Measurements from ENCODE around the gene VPS35L. TPM values are rescaled to one million over a fixed set of nuclear protein-coding genes. Genes with fewer than 3 reads are reported as not detected.
A peak's percentile ranks its signal among the peaks of the same experiment; 100 is the strongest.

Gene VPS35L
- total and polyA plus RNA-seq, 2 of the 13 experiments (the other 11 are each of a cell fraction or from before 2014, with no cell fraction given), result 1.4 to 1.6 TPM

- TF ChIP-seq ZNF296 (CRISPR knock-in tag; conservative IDR thresholded peaks at IDR 0.05) (0 out of 2 replicates have a peak, but pooled peaks have one; percentile 1), IKZF1 (IDR thresholded peaks at IDR 0.05) (no peak), ZNF101 (CRISPR knock-in tag; IDR thresholded peaks at IDR 0.05; ENCODE audit: borderline replicate concordance, low read depth) (0 out of 2 replicates have a peak, but pooled peaks have one; percentile 76), ZNF251 (CRISPR knock-in tag; IDR thresholded peaks at IDR 0.05) (no peak), KDM5B (CRISPR knock-in tag; IDR thresholded peaks at IDR 0.05; ENCODE audit: borderline replicate concordance) (peak; percentile 94; the same call in 1 of the 2 replicates), E2F1 (CRISPR knock-in tag; IDR thresholded peaks at IDR 0.05) (peak; percentile 92), ZNF282 (IDR thresholded peaks at IDR 0.05; ENCODE audit: partially characterized antibody) (no peak), ZSCAN21 (CRISPR knock-in tag; IDR thresholded peaks at IDR 0.05; ENCODE audit: borderline replicate concordance) (no peak; the same call in 1 of the 2 replicates), ZFP41 (CRISPR knock-in tag; IDR thresholded peaks at IDR 0.05; ENCODE audit: borderline replicate concordance) (peak; percentile 39; the same call in 1 of the 2 replicates), MAZ (IDR thresholded peaks at IDR 0.05; ENCODE audit: borderline replicate concordance, low read depth, low read length) (no peak), MAZ (CRISPR knock-in tag; IDR thresholded peaks at IDR 0.05; ENCODE audit: low read depth) (peak; percentile 78; the same call in 1 of the 2 replicates), HBP1 (CRISPR knock-in tag; IDR thresholded peaks at IDR 0.05; ENCODE audit: low read depth) (peak; percentile 33; the same call in 1 of the 2 replicates), LRRFIP1 (CRISPR knock-in tag; conservative IDR thresholded peaks at IDR 0.05) (no peak), PPARG (CRISPR knock-in tag; conservative IDR thresholded peaks at IDR 0.05) (peak; percentile 69), YY1 (IDR thresholded peaks at IDR 0.05; ENCODE audit: insufficient read depth, insufficient replicate concordance, low read depth, low read length) (peak; percentile 100), SIX1 (CRISPR knock-in tag; IDR thresholded peaks at IDR 0.05; ENCODE audit: borderline replicate concordance) (no peak), ZFP36L2 (CRISPR knock-in tag; IDR thresholded peaks at IDR 0.05) (no peak; the same call in 1 of the 2 replicates), LCORL (IDR thresholded peaks at IDR 0.05) (no peak), LCORL (CRISPR knock-in tag; IDR thresholded peaks at IDR 0.05) (peak; percentile 85), ZNF607 (CRISPR knock-in tag; IDR thresholded peaks at IDR 0.05; ENCODE audit: borderline replicate concordance) (peak; percentile 82; the same call in 1 of the 2 replicates)
- TF ChIP-seq, protein P1, sequence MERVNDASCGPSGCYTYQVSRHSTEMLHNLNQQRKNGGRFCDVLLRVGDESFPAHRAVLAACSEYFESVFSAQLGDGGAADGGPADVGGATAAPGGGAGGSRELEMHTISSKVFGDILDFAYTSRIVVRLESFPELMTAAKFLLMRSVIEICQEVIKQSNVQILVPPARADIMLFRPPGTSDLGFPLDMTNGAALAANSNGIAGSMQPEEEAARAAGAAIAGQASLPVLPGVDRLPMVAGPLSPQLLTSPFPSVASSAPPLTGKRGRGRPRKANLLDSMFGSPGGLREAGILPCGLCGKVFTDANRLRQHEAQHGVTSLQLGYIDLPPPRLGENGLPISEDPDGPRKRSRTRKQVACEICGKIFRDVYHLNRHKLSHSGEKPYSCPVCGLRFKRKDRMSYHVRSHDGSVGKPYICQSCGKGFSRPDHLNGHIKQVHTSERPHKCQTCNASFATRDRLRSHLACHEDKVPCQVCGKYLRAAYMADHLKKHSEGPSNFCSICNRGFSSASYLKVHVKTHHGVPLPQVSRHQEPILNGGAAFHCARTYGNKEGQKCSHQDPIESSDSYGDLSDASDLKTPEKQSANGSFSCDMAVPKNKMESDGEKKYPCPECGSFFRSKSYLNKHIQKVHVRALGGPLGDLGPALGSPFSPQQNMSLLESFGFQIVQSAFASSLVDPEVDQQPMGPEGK (CRISPR knock-in tag; IDR thresholded peaks at IDR 0.05), result 0 out of 2 replicates have a peak, but pooled peaks have one; percentile 8
Measured at GRCh38 chr16:19555186-19555937, at the start of gene VPS35L (continued).

All from HepG2 (cell line).